ENCODE results near the gene ERG.

ERG gene

GRCh38 chr21:38422082-38422481 is 76.2 kb downstream of the ERG start:
- no peaks in the 10 kb centered on the region for H3K27me3 ChIP-seq (ENCODE audit: insufficient read depth, poor library complexity, severe bottlenecking)
- no peaks in the 10 kb centered on the region for H3K9me3 ChIP-seq (ENCODE audit: severe bottlenecking)
- no peak for TF ChIP-seq CTCF (IDR thresholded peaks at IDR 0.05; ENCODE audit: poor library complexity, severe bottlenecking)
- no peaks in the 10 kb centered on the region for H3K36me3 ChIP-seq (ENCODE audit: low read depth)
- DNase-seq (ENCODE audit: low spot score) (no peak), ATAC-seq (ENCODE audit: low read depth) (no peak)
- H3K27ac ChIP-seq (ENCODE audit: poor library complexity, severe bottlenecking) = no peak overlapping the region
- no peak overlapping the region for H3K4me3 ChIP-seq (ENCODE audit: severe bottlenecking)
- H3K4me1 ChIP-seq (ENCODE audit: insufficient read depth, poor library complexity, severe bottlenecking) = no peaks in the 10 kb centered on the region

- Histone ChIP-seq H3K36me3 (ENCODE audit: low read depth) (no peaks in the 10 kb centered on the region), H3K4me3 (ENCODE audit: severe bottlenecking) (no peak overlapping the region), H3K27me3 (ENCODE audit: insufficient read depth, poor library complexity, severe bottlenecking) (no peaks in the 10 kb centered on the region), H3K27ac (ENCODE audit: poor library complexity, severe bottlenecking) (no peak overlapping the region), H3K9me3 (ENCODE audit: severe bottlenecking) (no peaks in the 10 kb centered on the region), H3K4me1 (ENCODE audit: insufficient read depth, poor library complexity, severe bottlenecking) (no peaks in the 10 kb centered on the region)
- TF ChIP-seq CTCF (IDR thresholded peaks at IDR 0.05; ENCODE audit: poor library complexity, severe bottlenecking) = no peak
- ATAC-seq (ENCODE audit: low read depth) (no peak), DNase-seq (ENCODE audit: low spot score) (no peak)
These were observed 78.1 kb downstream of the ERG start for GRCh38 chr21:38420140-38420539.

GRCh38 chr21:38417726-38418125 is 80.6 kb downstream of the ERG start:
- Histone ChIP-seq H3K27ac (ENCODE audit: poor library complexity, severe bottlenecking) (no peak overlapping the region), H3K27me3 (ENCODE audit: insufficient read depth, poor library complexity, severe bottlenecking) (no peaks in the 10 kb centered on the region)

GRCh38 chr21:38416791-38417190 is 81.5 kb downstream of the ERG start:
- TF ChIP-seq CTCF (IDR thresholded peaks at IDR 0.05; ENCODE audit: poor library complexity, severe bottlenecking) = no peak

More at GRCh38 chr21:38417726-38418125, 80.6 kb downstream of the ERG start:
- DNase-seq (ENCODE audit: low spot score) (no peak), ATAC-seq (ENCODE audit: low read depth) (no peak)
- Histone ChIP-seq H3K4me3 (ENCODE audit: severe bottlenecking) (no peak overlapping the region), H3K36me3 (ENCODE audit: low read depth) (no peaks in the 10 kb centered on the region), H3K4me1 (ENCODE audit: insufficient read depth, poor library complexity, severe bottlenecking) (no peaks in the 10 kb centered on the region), H3K9me3 (ENCODE audit: severe bottlenecking) (no peaks in the 10 kb centered on the region)
- TF ChIP-seq CTCF (IDR thresholded peaks at IDR 0.05; ENCODE audit: poor library complexity, severe bottlenecking) = no peak

GRCh38 chr21:38413958-38414548 is 84.2 kb downstream of the ERG start:
- Histone ChIP-seq H3K4me1 (ENCODE audit: insufficient read depth, poor library complexity, severe bottlenecking) (no peaks in the 10 kb centered on the region), H3K27me3 (ENCODE audit: insufficient read depth, poor library complexity, severe bottlenecking) (no peaks in the 10 kb centered on the region), H3K9me3 (ENCODE audit: severe bottlenecking) (no peaks in the 10 kb centered on the region), H3K4me3 (ENCODE audit: severe bottlenecking) (no peak overlapping the region), H3K27ac (ENCODE audit: poor library complexity, severe bottlenecking) (no peak overlapping the region), H3K36me3 (ENCODE audit: low read depth) (no peaks in the 10 kb centered on the region)
- no peak for DNase-seq (ENCODE audit: low spot score)
- no peak for ATAC-seq (ENCODE audit: low read depth)
- no peak for TF ChIP-seq CTCF (IDR thresholded peaks at IDR 0.05; ENCODE audit: poor library complexity, severe bottlenecking)

More at GRCh38 chr21:38416791-38417190, 81.5 kb downstream of the ERG start:
- Histone ChIP-seq H3K36me3 (ENCODE audit: low read depth) (no peaks in the 10 kb centered on the region), H3K27me3 (ENCODE audit: insufficient read depth, poor library complexity, severe bottlenecking) (no peaks in the 10 kb centered on the region), H3K4me3 (ENCODE audit: severe bottlenecking) (no peak overlapping the region), H3K9me3 (ENCODE audit: severe bottlenecking) (no peaks in the 10 kb centered on the region), H3K27ac (ENCODE audit: poor library complexity, severe bottlenecking) (no peak overlapping the region), H3K4me1 (ENCODE audit: insufficient read depth, poor library complexity, severe bottlenecking) (no peaks in the 10 kb centered on the region)
- DNase-seq (ENCODE audit: low spot score) = no peak
- no peak for ATAC-seq (ENCODE audit: low read depth)

All from RWPE2 (cell line).